Measurements from ENCODE around the gene RPE65. TPM values are rescaled to one million over a fixed set of nuclear protein-coding genes. Genes with fewer than 3 reads are reported as not detected.

The RPE65 gene
- not detected for total RNA-seq

DNA sequence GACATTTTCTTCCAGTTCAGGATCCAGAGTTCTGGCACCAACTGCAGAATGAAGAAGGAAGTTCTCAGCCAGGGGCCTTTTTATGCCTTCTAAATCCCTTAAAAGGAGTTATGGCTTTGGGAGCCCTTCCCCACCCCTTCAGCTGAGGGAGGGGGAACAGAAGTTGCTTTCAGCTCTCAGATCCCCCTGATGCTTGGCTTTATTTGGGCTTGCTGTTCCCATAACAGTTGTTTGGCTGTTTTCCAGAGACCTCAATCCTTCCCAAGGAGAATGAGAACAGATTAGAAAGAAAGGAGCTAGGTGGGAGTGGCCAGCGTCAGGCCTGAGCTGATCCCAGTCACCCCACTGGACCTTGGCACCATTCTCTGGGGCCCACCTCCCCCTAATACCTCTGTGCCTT, at the start of gene RPE65:
Gene RPE65 (minus strand): TSS at position 54 of the 400 bp plus-strand sequence. CDS start 49 bp downstream, at position 5.

GRCh38 chr1:68496680-68497357, 47.1 kb upstream of the RPE65 start, which contains the start of gene DEPDC1:
Gene DEPDC1 (minus strand): TSS chr1:68497082. CDS start chr1:68496999, 83 bp downstream.

Small RNA genes lying within 50 kb of the gene (small RNA-seq; reads per million reads assigned to genes)
- 0 reads per million in 2 donors for gene AL139413.1

Other genes starting within 250 kb of the RPE65 start
- gene WLS, start 217.4 kb downstream of the RPE65 start, total RNA-seq, result 10 to 100 TPM; 31.0 to 53.6 TPM
- 10 to 100 TPM; 21.0 to 40.0 TPM for gene DEPDC1, start 47.1 kb upstream of the RPE65 start, total RNA-seq